ENCODE results near the gene VCX2. TPM values are rescaled to one million over a fixed set of nuclear protein-coding genes. Genes with fewer than 3 reads are reported as not detected.
"Not testable (repeated sequence)": the region's sequence is repeated elsewhere in the genome, so short reads cannot be mapped to it uniquely, and the experiment has no call there.

VCX2 gene
- total RNA-seq: not detected

DNA sequence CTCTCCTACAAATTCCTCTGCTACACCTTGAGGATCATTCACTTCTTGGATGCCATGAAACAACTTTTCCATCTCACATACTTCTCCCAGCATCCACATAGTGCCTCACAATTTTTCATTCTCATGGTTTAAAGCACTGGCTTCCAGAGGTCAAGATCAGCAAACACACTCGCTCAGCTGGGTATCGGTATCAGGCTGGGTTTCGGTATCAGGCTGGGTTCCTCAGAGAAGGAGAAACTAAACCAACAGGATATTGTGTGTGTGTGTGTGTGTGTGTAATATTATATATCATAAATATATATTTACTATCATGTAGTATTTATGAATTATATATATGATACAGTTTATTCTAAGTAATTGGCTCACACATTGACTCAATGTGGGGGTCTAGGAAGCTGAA, at the start of gene VCX2:
TSS of gene VCX2 (minus strand) at position 99 of the 400 bp plus-strand sequence. CDS start 624 bp downstream, outside the sequence.
- not testable (repeated sequence) for H3K27ac ChIP-seq; H3K4me1 ChIP-seq; H3K36me3 ChIP-seq; H3K27me3 ChIP-seq; H3K9me3 ChIP-seq; H3K4me3 ChIP-seq; DNase-seq (ENCODE audit: low spot score)

DNA sequence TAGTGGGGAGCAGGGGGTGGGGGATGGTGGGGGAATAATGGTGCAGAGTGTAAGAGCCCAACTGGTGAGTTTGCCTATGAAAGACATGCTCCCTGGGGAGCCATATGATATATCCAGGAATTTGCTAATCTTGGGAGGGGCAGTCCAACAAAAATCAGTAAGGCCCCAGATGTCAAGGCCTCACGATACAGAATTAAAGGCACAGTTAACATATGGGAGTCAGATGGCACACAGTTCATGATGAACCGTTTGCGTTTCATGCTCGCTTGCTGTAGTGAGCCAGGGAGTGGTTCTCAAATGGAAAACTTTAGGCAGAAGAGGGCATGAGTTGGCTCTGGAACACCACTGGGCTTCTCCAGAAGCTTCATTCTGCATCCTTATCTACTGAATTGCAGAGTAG, 33.9 kb upstream of the VCX2 start:
- TF ChIP-seq, protein P1, sequence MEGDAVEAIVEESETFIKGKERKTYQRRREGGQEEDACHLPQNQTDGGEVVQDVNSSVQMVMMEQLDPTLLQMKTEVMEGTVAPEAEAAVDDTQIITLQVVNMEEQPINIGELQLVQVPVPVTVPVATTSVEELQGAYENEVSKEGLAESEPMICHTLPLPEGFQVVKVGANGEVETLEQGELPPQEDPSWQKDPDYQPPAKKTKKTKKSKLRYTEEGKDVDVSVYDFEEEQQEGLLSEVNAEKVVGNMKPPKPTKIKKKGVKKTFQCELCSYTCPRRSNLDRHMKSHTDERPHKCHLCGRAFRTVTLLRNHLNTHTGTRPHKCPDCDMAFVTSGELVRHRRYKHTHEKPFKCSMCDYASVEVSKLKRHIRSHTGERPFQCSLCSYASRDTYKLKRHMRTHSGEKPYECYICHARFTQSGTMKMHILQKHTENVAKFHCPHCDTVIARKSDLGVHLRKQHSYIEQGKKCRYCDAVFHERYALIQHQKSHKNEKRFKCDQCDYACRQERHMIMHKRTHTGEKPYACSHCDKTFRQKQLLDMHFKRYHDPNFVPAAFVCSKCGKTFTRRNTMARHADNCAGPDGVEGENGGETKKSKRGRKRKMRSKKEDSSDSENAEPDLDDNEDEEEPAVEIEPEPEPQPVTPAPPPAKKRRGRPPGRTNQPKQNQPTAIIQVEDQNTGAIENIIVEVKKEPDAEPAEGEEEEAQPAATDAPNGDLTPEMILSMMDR (IDR thresholded peaks at IDR 0.05): no peak
- Histone ChIP-seq H3K9me3 (no peaks in the 10 kb centered on the region), H3K4me3 (no peak overlapping the region), H3K27ac (no peak overlapping the region), H3K36me3 (no peaks in the 10 kb centered on the region), H3K4me1 (no peaks in the 10 kb centered on the region), H3K27me3 (no peaks in the 10 kb centered on the region)
- no peak for DNase-seq (ENCODE audit: low spot score)

DNA sequence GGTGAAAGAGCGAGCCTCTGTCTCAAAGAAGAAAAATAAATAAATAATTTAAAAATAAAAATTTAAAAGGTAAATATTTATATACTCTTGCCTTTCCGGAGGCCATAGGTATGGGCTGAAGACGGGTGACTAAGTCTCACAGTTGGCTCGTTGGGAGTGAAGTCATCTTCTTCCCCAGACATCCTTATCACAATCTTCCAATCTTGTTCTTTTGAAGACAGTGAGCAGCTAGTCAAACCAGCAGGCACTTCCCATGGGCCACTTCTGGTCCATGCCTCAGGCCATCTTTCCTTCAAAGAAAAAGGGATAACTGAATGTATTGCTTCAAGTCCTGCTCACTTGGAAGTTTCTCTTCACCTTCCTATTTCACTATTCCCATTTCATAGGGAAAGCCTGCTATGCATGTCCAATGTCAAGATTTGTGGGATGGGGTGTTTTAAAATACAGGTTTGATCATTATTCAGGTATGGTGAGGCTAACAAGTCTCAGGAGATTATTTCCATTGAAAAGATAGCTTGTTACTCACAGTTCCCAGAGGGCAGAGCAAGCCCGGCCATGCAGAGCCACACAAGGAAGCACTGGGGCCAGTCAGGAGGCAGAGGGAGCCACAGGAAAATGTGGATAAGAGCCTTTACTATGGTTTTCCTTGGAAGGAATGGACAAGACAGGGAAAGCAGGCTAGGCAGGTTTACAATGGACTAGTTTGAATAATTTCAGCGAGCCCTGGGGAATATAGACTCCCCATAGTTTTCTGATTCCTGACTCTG, 33.3 kb upstream of the VCX2 start:
- TF ChIP-seq, protein P1 (IDR thresholded peaks at IDR 0.05): no peak
- H3K27ac ChIP-seq: no peak overlapping the region

GRCh38 chrX:8201896-8202331, 30.8 kb upstream of the VCX2 start:
- TF ChIP-seq, protein P1 (IDR thresholded peaks at IDR 0.05): no peak
- Histone ChIP-seq H3K27me3 (no peaks in the 10 kb centered on the region), H3K27ac (no peak overlapping the region), H3K4me1 (no peaks in the 10 kb centered on the region), H3K9me3 (no peaks in the 10 kb centered on the region), H3K4me3 (no peak overlapping the region), H3K36me3 (no peaks in the 10 kb centered on the region)
- DNase-seq (ENCODE audit: low spot score): no peak

More for the DNA sequence above, 33.3 kb upstream of the VCX2 start:
- no peak for DNase-seq (ENCODE audit: low spot score)
- Histone ChIP-seq H3K27me3 (no peaks in the 10 kb centered on the region), H3K36me3 (no peaks in the 10 kb centered on the region), H3K9me3 (no peaks in the 10 kb centered on the region), H3K4me3 (no peak overlapping the region), H3K4me1 (no peaks in the 10 kb centered on the region)

GRCh38 chrX:8196776-8197175, 25.7 kb upstream of the VCX2 start:
- TF ChIP-seq, protein P1 (IDR thresholded peaks at IDR 0.05): no peak
- Histone ChIP-seq H3K27ac (no peak overlapping the region), H3K4me3 (no peak overlapping the region), H3K9me3 (no peaks in the 10 kb centered on the region), H3K27me3 (no peaks in the 10 kb centered on the region), H3K4me1 (no peaks in the 10 kb centered on the region), H3K36me3 (no peaks in the 10 kb centered on the region)
- DNase-seq (ENCODE audit: low spot score): no peak

DNA sequence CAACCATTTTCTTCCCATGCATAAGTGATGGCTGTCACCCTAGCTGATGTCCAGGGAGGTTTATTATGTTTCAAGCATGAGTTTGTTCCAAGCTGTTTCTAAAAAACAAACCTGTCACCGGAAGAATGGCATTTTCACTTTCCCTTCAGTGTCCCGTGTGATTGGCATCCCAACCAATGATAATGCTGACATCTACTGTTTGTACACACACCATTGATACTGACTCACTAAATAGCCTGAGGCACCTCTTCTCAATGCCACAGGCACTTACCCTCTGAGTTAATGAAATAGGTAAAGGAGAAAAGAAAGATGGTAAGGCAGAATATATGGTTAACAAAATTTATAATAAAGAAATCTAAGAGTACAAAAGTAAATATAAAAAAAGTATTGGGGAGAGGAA, 23.1 kb upstream of the VCX2 start:
- Histone ChIP-seq H3K9me3 (no peaks in the 10 kb centered on the region), H3K4me1 (no peaks in the 10 kb centered on the region), H3K36me3 (no peaks in the 10 kb centered on the region), H3K4me3 (no peak overlapping the region), H3K27ac (no peak overlapping the region), H3K27me3 (no peaks in the 10 kb centered on the region)
- DNase-seq (ENCODE audit: low spot score): no peak
- TF ChIP-seq, protein P1 (IDR thresholded peaks at IDR 0.05): no peak

Data from right atrium auricular region (tissue), 2 donors.